GM18907 (cell line): ENCODE data around the gene GLRX2.
A peak's percentile ranks its signal among the peaks of the same experiment; 100 is the strongest.
"Not testable (repeated sequence)": the region's sequence is repeated elsewhere in the genome, so short reads cannot be mapped to it uniquely, and the experiment has no call there.

ENCODE experiments used
- ATAC-seq: cut with Tn5 transposase; IDR thresholded peaks from one replicate; pipeline ENCODE4 v1.9.1; 2021; ENCODE audit warnings: mild to moderate bottlenecking, moderate library complexity; ENCODE audit not compliant: unreplicated experiment

The GLRX2 gene

DNA sequence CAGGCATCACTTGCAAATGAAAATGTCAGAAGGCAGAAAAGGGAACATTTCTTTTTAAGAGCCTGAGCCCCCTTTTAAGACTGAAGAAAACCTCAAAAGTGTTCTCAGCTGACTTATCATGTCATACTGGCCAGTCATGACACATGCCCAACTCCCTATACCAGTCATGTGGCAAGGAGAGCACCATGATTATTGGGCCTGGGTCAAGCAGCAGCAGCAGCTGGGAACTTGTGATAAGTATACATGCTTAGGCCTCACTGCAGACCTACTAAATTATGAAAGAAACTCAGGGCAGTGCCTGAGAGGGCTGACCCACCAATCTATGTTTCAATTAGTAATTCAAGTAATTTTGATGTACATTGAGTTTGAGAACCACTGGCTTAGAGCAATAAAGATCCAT is 37.2 kb downstream of the GLRX2 start:
- no peak for ATAC-seq

DNA sequence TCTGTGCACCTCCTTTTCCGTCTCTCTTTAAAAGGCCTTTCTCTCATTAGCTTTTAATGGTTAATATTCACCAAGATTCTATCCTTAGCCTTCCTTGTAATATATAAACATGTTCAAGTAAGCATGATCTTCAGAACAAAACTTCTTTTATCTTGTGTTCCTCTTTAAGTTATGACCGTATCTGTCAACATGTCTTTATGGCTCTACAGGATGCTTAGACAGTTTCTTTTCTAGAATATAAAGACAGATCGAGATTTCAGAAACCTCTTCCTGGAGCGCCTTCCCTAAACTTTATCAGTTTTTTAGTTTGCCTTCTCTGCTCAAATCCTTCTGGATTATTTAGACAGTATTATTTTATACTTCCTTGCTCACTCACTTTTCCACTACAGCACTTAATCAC is 38.6 kb downstream of the GLRX2 start:
- no peak for ATAC-seq

DNA sequence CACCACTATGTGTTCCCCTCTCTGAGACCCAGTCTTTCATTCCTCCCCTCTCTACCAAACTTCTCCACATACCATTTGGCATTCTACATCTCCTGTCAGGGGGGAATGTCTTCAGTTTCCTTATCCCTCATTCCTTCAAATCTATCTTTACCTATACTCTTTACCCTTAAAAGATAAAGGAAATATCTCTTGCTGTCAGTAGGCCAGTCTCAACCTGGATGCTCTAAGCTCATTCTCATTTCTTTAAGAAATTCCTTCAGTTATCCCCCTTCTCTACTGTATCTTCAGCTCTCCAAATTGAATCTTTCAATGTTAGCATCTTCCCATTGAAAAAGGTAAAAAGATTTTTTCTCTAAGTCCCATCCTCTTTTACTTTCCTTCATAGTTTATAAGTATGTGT is 39.3 kb downstream of the GLRX2 start:
- no peak for ATAC-seq

DNA sequence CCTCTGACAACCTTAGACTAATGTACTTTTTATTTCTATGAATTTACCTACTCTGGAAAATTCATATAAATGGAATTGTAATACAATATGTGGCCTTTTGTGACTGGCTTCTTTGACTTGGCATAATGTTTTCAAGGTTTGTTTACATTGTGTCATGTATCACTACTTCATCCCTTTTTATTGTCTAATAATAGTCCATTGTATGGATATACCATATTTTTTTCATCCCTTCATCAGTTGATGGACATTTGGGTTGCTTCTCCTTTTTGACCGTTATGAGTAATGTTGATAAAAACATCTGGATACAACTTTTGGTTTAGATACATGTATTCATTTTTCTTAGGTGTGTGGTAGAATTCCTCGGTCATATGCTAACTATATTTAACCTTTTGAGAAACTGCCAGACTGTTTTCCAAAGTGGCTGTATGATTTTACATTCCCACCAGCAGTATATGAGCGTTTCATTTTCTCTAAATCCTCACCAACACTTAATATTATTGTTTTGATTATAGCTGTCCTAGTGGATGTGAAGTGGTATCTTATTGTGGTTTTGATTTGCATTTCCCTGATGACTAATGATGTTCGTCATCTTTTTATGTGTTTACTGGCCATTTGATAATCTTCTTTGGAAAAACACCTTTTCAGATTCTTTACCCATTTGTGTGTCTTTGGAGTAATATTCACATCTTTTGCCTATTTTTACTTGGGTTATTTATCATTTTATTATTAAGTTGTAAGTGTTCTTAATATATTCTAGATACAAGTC is 42.3 kb downstream of the GLRX2 start:
- ATAC-seq, result no peak

DNA sequence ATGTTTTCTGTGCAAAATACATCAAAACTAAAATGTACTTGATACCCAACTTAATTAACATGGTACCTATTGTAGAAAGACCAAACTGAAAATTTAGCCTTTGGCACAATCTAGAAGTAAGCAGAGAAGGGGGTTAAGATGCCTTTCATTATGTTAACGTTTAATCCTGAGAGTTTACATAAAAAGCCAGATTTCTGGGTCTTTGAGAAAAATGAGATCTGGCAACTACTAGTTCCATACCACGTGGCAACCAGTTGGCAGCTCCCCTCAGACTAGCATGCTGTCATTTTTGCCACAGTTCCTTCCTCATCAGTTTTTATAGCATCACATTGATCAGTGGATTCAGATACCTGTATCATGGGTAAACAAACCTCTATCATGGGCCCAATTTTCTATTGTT is 44.3 kb downstream of the GLRX2 start:
- ATAC-seq, result no peak

DNA sequence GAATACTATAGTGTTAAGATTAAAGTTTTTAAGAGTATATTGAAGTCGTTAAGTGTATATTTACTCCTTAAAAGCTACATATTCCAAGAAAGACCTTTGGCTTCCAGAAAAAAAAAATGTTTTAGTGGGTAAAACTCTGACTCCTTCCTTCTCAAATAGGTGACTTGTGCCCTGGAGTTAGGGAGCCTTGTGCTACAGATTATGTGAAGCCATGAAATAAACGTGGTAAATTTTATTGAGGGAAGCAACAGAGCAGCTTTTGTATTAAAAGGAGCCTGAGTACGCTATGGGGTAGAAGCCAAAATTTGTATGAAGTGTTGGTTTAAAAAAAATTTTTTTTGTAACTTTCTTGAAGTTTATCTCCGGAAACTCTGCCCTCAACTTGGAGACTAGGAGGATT is 44.8 kb downstream of the GLRX2 start:
- ATAC-seq, result no peak

DNA sequence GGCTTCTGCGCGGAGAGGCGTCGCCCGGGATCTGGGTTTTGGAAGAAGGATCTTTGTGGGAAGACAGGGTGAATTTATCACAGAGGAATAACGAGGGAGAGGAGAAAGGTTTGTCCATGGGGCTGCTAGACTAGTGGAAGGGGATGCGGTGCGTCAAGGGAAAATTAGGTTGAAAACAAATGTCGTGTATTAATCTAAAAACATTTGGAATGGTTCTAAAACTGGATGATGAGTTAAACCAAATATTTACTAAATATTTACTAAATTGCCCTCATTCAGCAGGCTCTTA is 45.2 kb downstream of the GLRX2 start:
- no peak for ATAC-seq

DNA sequence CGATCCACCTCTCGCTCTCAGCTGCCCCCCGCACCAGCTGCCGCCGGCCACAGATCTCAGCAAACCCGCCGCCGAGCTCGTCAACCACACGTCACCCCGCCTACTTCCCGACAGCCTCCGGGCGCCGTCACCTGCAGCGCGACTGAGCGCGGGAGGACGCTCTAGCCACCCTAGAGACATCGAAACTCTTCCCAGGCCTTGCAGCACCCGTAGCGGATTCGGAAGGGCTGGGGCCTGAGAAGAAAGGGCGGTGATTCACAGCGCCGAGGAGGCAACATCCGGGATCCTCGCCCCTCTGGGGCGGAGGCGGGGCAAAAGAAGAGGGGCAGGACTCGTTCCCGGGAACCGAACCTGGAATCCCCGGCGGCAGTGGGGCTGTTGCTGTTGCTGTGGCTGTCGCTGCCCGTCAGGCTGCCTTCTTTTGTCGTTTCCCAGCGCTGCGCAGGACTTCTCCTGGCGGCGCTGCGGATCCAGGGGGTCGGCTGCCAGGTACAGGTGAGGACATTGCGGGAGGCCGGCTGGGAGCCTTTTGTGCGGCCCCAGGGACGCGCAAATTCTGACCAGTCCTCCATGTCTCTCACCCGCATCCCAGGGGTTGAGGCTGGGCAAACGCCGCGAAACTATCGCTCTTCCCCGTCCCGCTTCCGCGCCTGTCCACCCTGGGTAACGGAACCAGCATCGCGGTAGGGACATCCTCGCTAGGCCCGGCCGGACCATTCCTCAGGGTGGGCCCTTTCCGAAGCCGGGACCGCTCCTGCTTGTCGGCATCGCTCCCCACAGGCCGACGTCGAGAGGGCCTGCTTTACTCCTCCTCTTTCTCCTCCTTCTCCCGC is 45.7 kb downstream of the GLRX2 start, which contains the start of the genes RO60 and UCHL5:
Gene RO60 (plus strand): TSS at position 331 of the 833 bp plus-strand sequence. CDS start 9,443 bp downstream, outside the sequence.
Gene UCHL5 (minus strand): TSS at position 79 of the 833 bp plus-strand sequence. CDS start 100 bp downstream, outside the sequence.
- ATAC-seq, result peak; percentile 97

DNA sequence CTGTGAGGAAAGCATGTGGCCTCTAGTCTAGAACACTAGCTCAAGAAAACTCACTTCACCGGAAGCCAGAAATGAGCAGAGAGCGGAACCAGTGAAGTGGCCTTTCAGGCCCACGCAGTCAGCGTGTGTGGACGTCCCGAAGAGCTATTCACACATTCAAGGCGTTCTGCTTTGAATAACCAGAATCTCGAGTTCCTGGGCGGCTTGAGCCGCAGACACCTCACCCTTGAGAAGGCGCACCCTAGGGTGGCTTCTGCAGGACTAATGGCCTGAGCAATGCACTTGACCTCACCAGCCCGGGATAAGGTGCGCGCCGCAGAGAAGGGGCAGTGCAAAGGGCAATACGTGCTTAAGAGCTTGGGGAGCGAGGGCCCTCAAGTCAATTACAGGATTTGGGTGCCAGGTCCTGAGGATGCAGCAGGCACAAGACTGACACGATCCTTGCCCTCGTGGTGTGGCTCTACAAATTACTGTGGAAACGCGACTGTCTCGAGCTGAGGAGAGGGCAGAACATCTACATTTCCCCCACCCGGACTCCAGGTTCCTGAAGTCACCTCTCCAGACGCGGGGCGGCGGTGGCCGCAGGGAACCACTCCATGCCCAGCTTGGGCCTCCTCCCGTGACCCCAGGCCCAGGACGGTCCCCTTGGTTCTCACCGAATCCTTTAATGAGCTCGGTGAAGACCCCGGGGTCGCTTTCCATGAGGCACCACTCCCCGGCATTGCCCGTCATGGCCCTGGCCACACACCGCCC is 46.5 kb downstream of the GLRX2 start:
- peak; percentile 41 for ATAC-seq

DNA sequence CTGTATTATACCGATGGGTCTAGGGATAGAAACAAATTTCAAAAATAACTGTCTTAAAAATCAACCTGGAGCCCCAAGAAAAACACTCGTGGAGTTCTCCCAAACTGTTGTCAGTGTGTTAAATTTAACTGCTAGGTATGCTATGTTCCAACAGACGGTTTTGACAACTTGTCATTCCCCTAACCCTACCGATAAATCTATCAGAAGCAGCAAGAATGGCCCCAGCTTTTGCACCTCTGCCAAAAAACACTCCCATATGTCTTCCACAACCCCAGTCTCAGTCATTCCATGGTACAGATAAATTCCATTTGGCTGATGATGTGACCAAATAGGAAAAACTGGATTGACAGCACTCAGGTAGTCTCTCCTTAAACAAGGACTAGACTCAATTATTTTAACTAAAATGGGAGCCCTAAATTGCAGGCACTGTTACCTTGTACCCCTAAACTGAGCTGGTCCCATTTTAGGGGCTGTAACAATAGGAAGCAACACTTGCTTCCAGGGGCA is 51.0 kb downstream of the GLRX2 start:
- ATAC-seq, result no peak

DNA sequence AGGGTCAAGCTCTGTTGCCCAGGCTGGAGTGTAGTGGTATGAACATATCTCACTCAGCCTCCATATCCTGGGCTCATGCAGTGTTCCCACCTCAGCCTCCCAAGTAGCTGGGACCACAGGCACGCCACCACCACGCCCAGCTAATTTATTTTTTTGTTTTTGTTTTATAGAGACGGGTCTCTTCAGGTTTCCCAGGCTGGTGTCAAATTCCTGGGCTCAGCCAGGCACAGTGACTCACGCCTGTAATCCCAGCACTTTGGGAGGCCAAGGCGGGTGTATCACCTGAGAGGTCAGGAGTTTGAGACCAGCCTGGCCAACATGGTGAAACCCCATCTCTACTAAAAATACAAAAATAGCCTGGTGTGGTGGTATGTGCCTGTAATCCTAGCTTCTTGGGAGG is 56.3 kb downstream of the GLRX2 start:
- ATAC-seq, result not testable (repeated sequence)
